Measurements from ENCODE around the gene GTPBP6. TPM values are rescaled to one million over a fixed set of nuclear protein-coding genes. Genes with fewer than 3 reads are reported as not detected.

Gene GTPBP6
- total and polyA plus RNA-seq, 2 donors (not counting 3 experiments of a cell fraction or from before 2014, with no cell fraction given) = 39.1 to 63.5 TPM

DNA sequence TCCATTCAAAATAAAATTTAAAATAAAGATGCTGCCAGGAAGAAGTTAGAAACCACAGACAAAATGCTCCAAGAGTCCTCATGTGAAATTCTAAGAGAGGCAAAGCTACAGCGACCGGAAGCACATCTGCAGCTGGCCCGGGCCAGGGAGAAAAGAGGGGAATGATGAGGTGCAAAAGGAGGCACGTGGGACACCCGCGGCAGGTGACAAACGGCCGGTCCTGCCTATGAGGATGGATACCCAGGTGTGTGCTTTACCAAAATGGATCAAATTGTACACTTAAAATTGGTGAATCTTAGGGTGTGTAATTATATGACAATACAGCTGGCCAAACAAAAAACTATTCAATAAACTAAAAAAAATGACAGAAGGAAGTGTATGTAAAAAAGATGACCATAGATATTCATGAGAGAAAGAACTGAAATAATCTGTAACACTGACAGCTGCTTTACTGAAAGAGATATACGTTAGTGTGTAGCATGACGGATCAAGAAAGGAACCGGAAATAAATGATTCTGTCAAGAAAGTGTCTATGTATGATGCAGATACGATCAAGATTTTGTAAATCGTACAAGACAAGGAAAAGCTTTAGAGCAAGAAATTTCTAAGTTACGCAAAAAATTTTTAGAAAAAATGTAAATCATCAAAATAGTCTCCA lies 38.6 kb upstream of the GTPBP6 start:
- Histone ChIP-seq H2AFZ (ENCODE audit: low read depth, low read length) (no peak overlapping the region), H3K4me3 (replicated peaks in 1 of 3; ENCODE audit: insufficient read depth in 1 of 3, low read depth in 1 of 3, low read length in 3 of 3) (no peak overlapping the region), H4K20me1 (replicated peaks; ENCODE audit: control insufficient read depth, extremely low read depth, insufficient read depth, low read length) (no peaks in the 10 kb centered on the region), H3K4me1 (ENCODE audit: control insufficient read depth, extremely low read depth, insufficient read depth, low read length) (peaks cover 11% of the 10 kb centered on the region), H3K9me1 (replicated peaks; ENCODE audit: control insufficient read depth, extremely low read depth, insufficient read depth, low read length) (no peaks in the 10 kb centered on the region), H3K9ac (replicated peaks; ENCODE audit: extremely low read depth, insufficient read depth, low read length) (no peak overlapping the region), H3K27ac (ENCODE audit: insufficient read depth, low read depth, low read length) (peak overlapping the region; percentile 61), H3K79me2 (ENCODE audit: control insufficient read depth, insufficient read depth, low read length) (no peaks in the 10 kb centered on the region), H3K9me3 (replicated peaks; ENCODE audit: control insufficient read depth, insufficient read depth, low read length) (no peaks in the 10 kb centered on the region), H3K4me2 (ENCODE audit: insufficient read depth, low read length) (peak overlapping the region; percentile 35), H3K36me3 (ENCODE audit: control insufficient read depth in 2 of 2, extremely low read depth in 1 of 2, insufficient read depth in 2 of 2, low read length in 2 of 2) (peaks cover 0 to 3% of the 10 kb centered on the region in 2 experiments), H3K27me3 (ENCODE audit: control insufficient read depth in 2 of 2, insufficient read depth in 2 of 2, low read length in 2 of 2) (no peaks in the 10 kb centered on the region)
- TF ChIP-seq POLR2AphosphoS5 (IDR thresholded peaks at IDR 0.05; ENCODE audit: insufficient read depth, low read depth, low read length) = no peak
- TF ChIP-seq JUN (IDR thresholded peaks at IDR 0.05; ENCODE audit: borderline replicate concordance, insufficient read depth, insufficient read length, low read depth) = no peak
- TF ChIP-seq, protein P1, sequence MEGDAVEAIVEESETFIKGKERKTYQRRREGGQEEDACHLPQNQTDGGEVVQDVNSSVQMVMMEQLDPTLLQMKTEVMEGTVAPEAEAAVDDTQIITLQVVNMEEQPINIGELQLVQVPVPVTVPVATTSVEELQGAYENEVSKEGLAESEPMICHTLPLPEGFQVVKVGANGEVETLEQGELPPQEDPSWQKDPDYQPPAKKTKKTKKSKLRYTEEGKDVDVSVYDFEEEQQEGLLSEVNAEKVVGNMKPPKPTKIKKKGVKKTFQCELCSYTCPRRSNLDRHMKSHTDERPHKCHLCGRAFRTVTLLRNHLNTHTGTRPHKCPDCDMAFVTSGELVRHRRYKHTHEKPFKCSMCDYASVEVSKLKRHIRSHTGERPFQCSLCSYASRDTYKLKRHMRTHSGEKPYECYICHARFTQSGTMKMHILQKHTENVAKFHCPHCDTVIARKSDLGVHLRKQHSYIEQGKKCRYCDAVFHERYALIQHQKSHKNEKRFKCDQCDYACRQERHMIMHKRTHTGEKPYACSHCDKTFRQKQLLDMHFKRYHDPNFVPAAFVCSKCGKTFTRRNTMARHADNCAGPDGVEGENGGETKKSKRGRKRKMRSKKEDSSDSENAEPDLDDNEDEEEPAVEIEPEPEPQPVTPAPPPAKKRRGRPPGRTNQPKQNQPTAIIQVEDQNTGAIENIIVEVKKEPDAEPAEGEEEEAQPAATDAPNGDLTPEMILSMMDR (IDR thresholded peaks at IDR 0.05; ENCODE audit: extremely low read depth in 1 of 2, insufficient read depth in 1 of 2, low read depth in 1 of 2, low read length in 2 of 2) = no peak
- TF ChIP-seq FOS (IDR thresholded peaks at IDR 0.05; ENCODE audit: borderline replicate concordance, insufficient read depth, low read length) = no peak
- peak; percentile 10 for TF ChIP-seq GATA2 (IDR thresholded peaks at IDR 0.05; ENCODE audit: insufficient read depth, insufficient read length, low read depth, low read length)
- CTCF ChIA-PET = no interaction called here
- BruUV-seq (replicated peaks) = TSS peak; percentile 90
- intact Hi-C loops (cut with micrococcal nuclease) (loop anchor here (1.0 to 2.0 kb wide), 3 partner anchors 30 to 74 kb away; partner anchors contain the start of genes GTPBP6 and PPP2R3B), dilution Hi-C loops (cut with MboI; ENCODE audit: extremely low pct_ligation_motif_present, low sequenced_read_pairs) (no loop called here)
- FAIRE-seq (no peak), DNase-seq (ENCODE audit: low read depth, low spot score) (no peak)
- POLR2A ChIA-PET = no interaction called here
